SJSA1 (cell line): Measurements from ENCODE around the gene SPATA13. TPM values are rescaled to one million over a fixed set of nuclear protein-coding genes. Genes with fewer than 3 reads are reported as not detected.
"Not testable (repeated sequence)": the region's sequence is repeated elsewhere in the genome, so short reads cannot be mapped to it uniquely, and the experiment has no call there.

Experiments
- DNase-seq, 2 experiments: peaks; one replicate each; pipeline ENCODE4 v3.0.0-alpha.2; 2015 to 2020; ENCODE audit warnings: low spot score in 2 of 2, low read depth in 1 of 2
- H3K27ac ChIP-seq: fragments of 250-450 bp; sonication (Bioruptor Pico); 2 replicates; pipeline ENCODE4 v1.5.1; 2020; ENCODE audit warnings: mild to moderate bottlenecking, moderate library complexity
- H3K27me3 ChIP-seq: fragments of 250-450 bp; sonication (Bioruptor Pico); replicated peaks from 2 replicates; pipeline ENCODE4 v1.5.1; 2020; ENCODE audit warnings: mild to moderate bottlenecking, moderate library complexity
- H3K36me3 ChIP-seq: fragments of 250-450 bp; sonication (Bioruptor Pico); 2 replicates; pipeline ENCODE4 v1.5.1; 2020; ENCODE audit warnings: mild to moderate bottlenecking
- H3K4me1 ChIP-seq: fragments of 250-450 bp; sonication (Bioruptor Pico); replicated peaks from 2 replicates; pipeline ENCODE4 v1.6.1; 2021; ENCODE audit warnings: mild to moderate bottlenecking
- H3K4me3 ChIP-seq: fragments of 250-450 bp; sonication (Bioruptor Pico); 2 replicates; pipeline ENCODE4 v1.5.1; 2020; ENCODE audit warnings: mild to moderate bottlenecking
- H3K9me3 ChIP-seq: fragments of 250-450 bp; sonication (Bioruptor Pico); replicated peaks from 2 replicates; pipeline ENCODE4 v1.5.1; 2020; ENCODE audit warnings: mild to moderate bottlenecking
- total RNA-seq: library from RNA; depleted of rRNA; stranded (reverse); fragments of >200 nt; shearing (Covaris generic); gene quantifications from 2 replicates; pipeline ENCODE4 v1.2.3, GENCODE V29; 2014

The SPATA13 gene
- total RNA-seq, 1 experiment from 2014 or later: 14.8 TPM

GRCh38 chr13:24317835-24318234 is 157.3 kb downstream of the SPATA13 start:
- H3K4me1 ChIP-seq, H3K27me3 ChIP-seq, H3K4me3 ChIP-seq, DNase-seq, H3K9me3 ChIP-seq, H3K36me3 ChIP-seq, H3K27ac ChIP-seq: not testable (repeated sequence)

DNA sequence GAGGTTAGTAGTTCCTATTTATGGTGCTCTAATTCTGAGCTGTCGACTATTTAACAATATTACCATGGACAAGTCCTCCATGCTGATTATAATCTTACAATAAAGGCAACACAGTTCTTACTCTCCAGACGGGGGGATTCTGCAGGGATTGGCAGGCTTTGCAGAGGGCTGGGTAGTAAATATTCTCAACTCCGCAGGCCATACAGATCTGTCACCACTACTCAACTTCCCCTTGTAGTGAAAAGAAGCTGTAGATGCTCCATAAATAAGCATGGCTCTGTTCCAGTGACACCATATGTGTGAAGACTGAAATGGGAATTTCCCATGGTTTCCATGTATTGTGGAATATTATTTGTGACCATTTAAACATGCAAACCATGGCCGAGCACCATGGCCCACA is 158.4 kb downstream of the SPATA13 start:
- not testable (repeated sequence) for H3K36me3 ChIP-seq, H3K27me3 ChIP-seq, DNase-seq, H3K4me1 ChIP-seq, H3K4me3 ChIP-seq, H3K27ac ChIP-seq, H3K9me3 ChIP-seq

GRCh38 chr13:24319641-24320040 is 159.1 kb downstream of the SPATA13 start:
- H3K4me3 ChIP-seq, H3K36me3 ChIP-seq, H3K9me3 ChIP-seq, H3K27ac ChIP-seq, H3K4me1 ChIP-seq, H3K27me3 ChIP-seq, DNase-seq: not testable (repeated sequence)

- DNase-seq, H3K27ac ChIP-seq, H3K27me3 ChIP-seq, H3K4me1 ChIP-seq, H3K4me3 ChIP-seq, H3K36me3 ChIP-seq, H3K9me3 ChIP-seq: not testable (repeated sequence)
Observed at GRCh38 chr13:24321416-24321815, 160.9 kb downstream of the SPATA13 start.

DNA sequence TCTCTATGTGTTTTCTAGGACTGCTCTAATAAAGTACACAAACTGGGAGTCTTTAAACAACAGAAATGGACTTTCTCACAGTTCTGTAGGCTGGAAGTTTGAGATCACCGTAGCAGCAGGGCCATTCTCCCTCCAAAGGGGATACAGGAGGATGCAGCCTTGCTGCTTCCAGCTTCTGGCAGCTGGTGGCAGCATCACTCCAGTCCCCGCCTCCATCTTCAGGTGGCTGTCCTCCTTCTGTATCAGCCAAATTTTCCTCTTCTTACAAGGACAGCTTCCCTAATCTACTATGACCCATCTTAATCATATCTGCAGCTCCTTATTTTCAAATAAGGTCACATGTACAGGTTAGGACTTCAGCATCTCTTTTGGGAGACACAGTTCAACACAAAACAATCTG is 161.9 kb downstream of the SPATA13 start:
- not testable (repeated sequence) for H3K9me3 ChIP-seq, DNase-seq, H3K27me3 ChIP-seq, H3K4me3 ChIP-seq, H3K27ac ChIP-seq, H3K4me1 ChIP-seq, H3K36me3 ChIP-seq

DNA sequence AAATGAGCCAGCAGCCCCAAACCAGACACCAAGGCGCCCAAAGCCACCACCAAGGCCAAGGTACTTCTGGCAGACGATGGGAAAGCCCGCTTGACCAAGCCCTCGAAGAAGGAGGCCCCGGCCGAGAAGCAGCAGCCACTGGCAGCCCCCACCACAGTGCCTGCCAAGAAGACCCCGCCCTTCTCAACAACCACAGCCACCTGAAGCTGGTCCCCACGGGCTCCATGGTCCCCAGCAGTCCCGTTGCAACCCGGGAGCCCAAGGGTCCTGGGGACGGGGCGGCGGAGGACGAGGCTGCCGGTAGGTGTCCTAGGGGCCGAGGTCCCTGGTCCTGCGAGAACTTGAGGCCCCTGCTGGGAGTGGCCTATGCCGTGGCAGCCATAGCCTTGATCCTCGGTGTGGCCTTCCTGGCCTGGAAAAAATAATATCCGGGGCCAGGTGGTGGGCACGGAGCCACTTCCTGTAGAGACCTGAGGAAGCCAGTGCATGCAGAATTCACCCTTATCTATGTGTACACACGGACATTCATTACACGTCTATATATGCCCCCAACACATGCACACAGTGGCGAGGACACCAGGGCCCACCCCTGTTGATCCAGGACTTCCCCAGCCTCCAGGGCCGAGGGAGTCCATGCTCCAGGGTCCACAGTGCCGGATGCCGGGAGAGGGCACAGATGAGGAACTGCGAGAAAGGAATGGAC is 162.7 kb downstream of the SPATA13 start:
- Histone ChIP-seq H3K9me3 (no peaks in the 10 kb centered on the region), H3K27me3 (no peaks in the 10 kb centered on the region), H3K4me1 (no peaks in the 10 kb centered on the region), H3K4me3 (no peak overlapping the region), H3K27ac (no peak overlapping the region), H3K36me3 (no peaks in the 10 kb centered on the region)
- DNase-seq: no peak

DNA sequence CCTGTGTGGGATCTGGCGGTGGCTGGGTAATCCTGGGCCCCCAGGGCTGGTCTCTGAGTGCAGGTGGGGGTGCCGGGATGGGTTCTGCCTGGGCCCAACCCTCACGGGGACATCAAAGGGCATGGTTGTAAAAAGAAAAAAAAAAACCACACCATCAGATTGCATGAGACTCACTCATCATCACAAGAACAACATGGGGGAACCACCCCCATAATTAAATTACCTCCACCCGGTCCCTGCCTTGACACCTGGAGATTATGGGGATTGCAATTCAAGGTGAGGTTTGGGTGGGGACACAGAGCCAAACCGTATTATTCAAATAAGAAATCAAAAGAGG is 163.2 kb downstream of the SPATA13 start:
- Histone ChIP-seq H3K4me3 (no peak overlapping the region), H3K27me3 (no peaks in the 10 kb centered on the region), H3K36me3 (no peaks in the 10 kb centered on the region), H3K9me3 (no peaks in the 10 kb centered on the region), H3K27ac (no peak overlapping the region), H3K4me1 (no peaks in the 10 kb centered on the region)
- no peak for DNase-seq

GRCh38 chr13:24327598-24327997 is 167.1 kb downstream of the SPATA13 start:
- H3K27me3 ChIP-seq, H3K9me3 ChIP-seq, H3K4me3 ChIP-seq, H3K27ac ChIP-seq, H3K36me3 ChIP-seq, H3K4me1 ChIP-seq, DNase-seq: not testable (repeated sequence)

GRCh38 chr13:24328145-24328544 is 167.6 kb downstream of the SPATA13 start:
- H3K27me3 ChIP-seq: no peaks in the 10 kb centered on the region
- no peaks in the 10 kb centered on the region for H3K9me3 ChIP-seq
- H3K36me3 ChIP-seq: no peaks in the 10 kb centered on the region
- no peaks in the 10 kb centered on the region for H3K4me1 ChIP-seq
- H3K4me3 ChIP-seq: no peak overlapping the region
- no peak for DNase-seq
- no peak overlapping the region for H3K27ac ChIP-seq

DNA sequence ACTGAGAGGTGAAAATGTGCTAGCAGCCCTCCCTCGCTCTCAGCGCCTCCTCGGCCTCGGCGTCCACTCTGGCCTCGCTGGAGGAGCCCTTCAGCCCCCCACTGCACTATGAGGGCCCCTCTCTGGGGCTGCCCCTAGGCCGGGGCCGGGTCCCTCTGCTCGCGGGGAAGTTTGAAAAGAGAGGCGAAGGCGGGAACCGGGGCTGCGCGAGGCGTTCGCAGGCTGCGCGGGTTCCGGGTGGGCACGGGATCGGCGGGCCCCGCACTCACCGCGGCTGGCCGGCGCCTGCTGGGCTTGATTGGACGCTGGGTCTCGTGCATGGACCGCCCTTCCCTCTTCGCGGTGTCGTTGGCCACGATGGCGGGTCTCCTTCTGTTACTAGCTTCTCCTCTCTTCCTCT is 178.2 kb downstream of the SPATA13 start:
- Histone ChIP-seq H3K36me3 (no peaks in the 10 kb centered on the region), H3K27ac (no peak overlapping the region), H3K27me3 (no peaks in the 10 kb centered on the region), H3K4me1 (no peaks in the 10 kb centered on the region), H3K9me3 (no peaks in the 10 kb centered on the region), H3K4me3 (no peak overlapping the region)
- DNase-seq: no peak

DNA sequence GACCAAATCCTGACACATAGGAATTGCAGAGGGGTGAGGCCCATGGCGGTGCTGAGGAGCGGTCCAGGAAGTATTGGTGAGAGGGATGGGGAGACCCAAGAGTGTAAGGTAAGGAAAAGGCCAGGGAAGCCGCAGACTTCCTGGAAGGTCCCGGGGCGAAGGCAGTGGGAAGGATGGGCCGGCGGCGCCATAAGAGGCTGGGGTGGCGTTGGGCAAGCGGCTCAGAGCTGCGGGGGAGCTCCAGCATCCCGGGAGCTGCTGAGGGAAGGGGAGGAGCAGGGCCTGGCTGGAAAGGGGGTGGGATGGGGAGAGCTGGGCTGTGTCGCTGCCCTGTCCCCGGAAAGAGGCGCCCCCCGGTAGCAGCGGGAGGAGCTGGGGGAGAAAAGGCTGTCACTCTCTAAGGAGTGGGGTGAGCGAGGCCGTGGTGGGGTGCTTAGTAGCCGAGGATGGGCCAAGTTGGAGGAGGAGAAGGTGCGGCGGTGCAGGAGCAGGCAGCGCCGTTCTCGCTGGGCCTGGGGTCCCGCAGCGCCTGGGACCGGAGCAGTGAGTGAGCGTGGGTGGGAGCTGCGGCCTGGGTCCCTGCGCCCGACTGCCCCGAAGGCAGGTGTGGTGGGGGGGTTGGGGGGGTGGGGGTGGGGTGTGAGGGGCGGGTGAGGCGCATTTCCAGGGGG is 179.6 kb downstream of the SPATA13 start:
- DNase-seq: no peak
- Histone ChIP-seq H3K4me1 (no peaks in the 10 kb centered on the region), H3K27me3 (no peaks in the 10 kb centered on the region), H3K36me3 (no peaks in the 10 kb centered on the region), H3K9me3 (no peaks in the 10 kb centered on the region), H3K4me3 (no peak overlapping the region), H3K27ac (no peak overlapping the region)

DNA sequence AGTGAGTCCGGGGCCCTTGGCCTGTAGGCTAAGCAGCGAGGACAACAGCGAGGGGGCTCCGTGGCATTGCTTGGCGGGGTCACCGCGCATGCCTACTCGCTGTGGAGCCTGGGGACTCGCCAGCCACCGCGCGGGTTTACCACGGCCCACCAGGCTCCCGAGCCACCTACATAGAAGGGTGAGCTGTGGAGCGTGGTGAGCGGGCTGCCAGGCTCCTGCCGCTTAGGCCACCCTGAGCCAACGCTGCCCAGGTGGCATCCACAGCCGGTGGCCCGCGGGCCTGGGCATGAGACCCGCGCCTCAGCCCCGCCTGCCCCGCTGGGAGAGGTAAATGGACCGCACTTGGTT is 180.1 kb downstream of the SPATA13 start:
- Histone ChIP-seq H3K4me1 (no peaks in the 10 kb centered on the region), H3K36me3 (no peaks in the 10 kb centered on the region), H3K9me3 (no peaks in the 10 kb centered on the region), H3K4me3 (no peak overlapping the region), H3K27me3 (no peaks in the 10 kb centered on the region), H3K27ac (no peak overlapping the region)
- no peak for DNase-seq

- DNase-seq: no peak
Observed at GRCh38 chr13:24341439-24341838, 180.9 kb downstream of the SPATA13 start.

DNA sequence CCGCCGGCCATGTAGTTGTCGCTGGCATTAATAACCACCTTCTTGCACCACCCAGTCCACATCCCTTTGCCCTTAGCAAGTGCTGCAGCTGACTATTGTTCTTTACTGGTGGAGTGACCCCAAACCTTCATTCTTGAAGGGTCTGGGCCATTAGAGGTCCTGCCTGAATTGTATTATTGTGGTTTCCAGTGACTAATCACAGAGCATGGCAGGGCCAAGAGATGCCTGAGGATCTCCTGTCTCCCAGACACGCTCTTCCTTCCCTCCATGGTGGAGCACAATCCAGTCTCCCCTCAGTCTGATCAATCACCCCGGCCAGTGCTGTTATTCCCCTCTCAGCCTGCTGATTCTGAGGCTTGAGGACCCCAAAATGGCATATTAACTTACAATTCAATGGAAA is 187.9 kb downstream of the SPATA13 start:
- Histone ChIP-seq H3K4me3 (no peak overlapping the region), H3K27ac (no peak overlapping the region), H3K4me1 (no peaks in the 10 kb centered on the region), H3K27me3 (no peaks in the 10 kb centered on the region), H3K36me3 (no peaks in the 10 kb centered on the region), H3K9me3 (no peaks in the 10 kb centered on the region)
- DNase-seq: no peak

More at GRCh38 chr13:24341439-24341838, 180.9 kb downstream of the SPATA13 start:
- Histone ChIP-seq H3K9me3 (no peaks in the 10 kb centered on the region), H3K4me1 (no peaks in the 10 kb centered on the region), H3K27ac (no peak overlapping the region), H3K36me3 (no peaks in the 10 kb centered on the region), H3K4me3 (no peak overlapping the region), H3K27me3 (no peaks in the 10 kb centered on the region)
